ENCODE results near the gene GKN1.

Gene GKN1

DNA sequence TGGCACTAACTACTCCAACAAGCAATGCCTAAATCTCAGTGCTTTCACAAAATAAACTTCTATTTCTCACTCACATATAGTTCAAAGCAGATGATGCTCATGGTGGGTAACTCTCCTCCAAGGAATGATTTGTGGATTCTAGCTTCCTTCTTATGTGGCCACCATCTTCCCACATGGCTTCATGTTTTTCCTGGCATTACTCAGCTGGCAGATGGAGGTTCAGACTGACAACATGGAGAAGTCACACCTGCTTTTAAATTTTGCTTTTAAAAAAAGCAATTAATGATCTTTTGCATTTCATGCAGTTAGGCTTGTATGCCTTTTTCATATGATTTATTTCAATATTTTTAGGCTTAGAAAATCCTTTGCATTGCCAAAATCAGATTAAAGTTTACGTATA lies 15.4 kb upstream of the GKN1 start:
- H3K36me3 ChIP-seq (ENCODE audit: insufficient read depth): no peaks in the 10 kb centered on the region
- H3K4me2 ChIP-seq: no peak overlapping the region
- H4K20me1 ChIP-seq (ENCODE audit: insufficient read depth): no peaks in the 10 kb centered on the region
- no peak overlapping the region for H3K9ac ChIP-seq
- no peak for TF ChIP-seq CTCF (conservative IDR thresholded peaks at IDR 0.05; ENCODE audit: low read depth, low read length)
- no peak overlapping the region for H3K4me3 ChIP-seq (IDR thresholded peaks at IDR 0.05; ENCODE audit: insufficient read depth, low read depth, low read length)
- no peak overlapping the region for H3K27ac ChIP-seq
- H3K79me2 ChIP-seq (ENCODE audit: insufficient read depth, low read depth): no peaks in the 10 kb centered on the region
- H3K4me1 ChIP-seq (ENCODE audit: low read depth, poor library complexity, severe bottlenecking): no peaks in the 10 kb centered on the region
- H3K27me3 ChIP-seq (ENCODE audit: insufficient read depth, low read depth): no peaks in the 10 kb centered on the region
- no peak overlapping the region for H2AFZ ChIP-seq (ENCODE audit: low read depth)

GRCh38 chr2:68961380-68961779 lies 13.1 kb upstream of the GKN1 start:
- Histone ChIP-seq H3K27ac (no peak overlapping the region), H2AFZ (ENCODE audit: low read depth) (no peak overlapping the region), H3K36me3 (ENCODE audit: insufficient read depth) (no peaks in the 10 kb centered on the region), H3K4me2 (no peak overlapping the region), H3K79me2 (ENCODE audit: insufficient read depth, low read depth) (no peaks in the 10 kb centered on the region), H3K4me1 (ENCODE audit: low read depth, poor library complexity, severe bottlenecking) (no peaks in the 10 kb centered on the region), H3K27me3 (ENCODE audit: insufficient read depth, low read depth) (no peaks in the 10 kb centered on the region), H4K20me1 (ENCODE audit: insufficient read depth) (no peaks in the 10 kb centered on the region), H3K4me3 (IDR thresholded peaks at IDR 0.05; ENCODE audit: insufficient read depth, low read depth, low read length) (no peak overlapping the region), H3K9ac (no peak overlapping the region)
- TF ChIP-seq CTCF (conservative IDR thresholded peaks at IDR 0.05; ENCODE audit: low read depth, low read length): no peak

GRCh38 chr2:68964282-68964681 lies 10.2 kb upstream of the GKN1 start:
- Histone ChIP-seq H3K9ac (no peak overlapping the region), H4K20me1 (ENCODE audit: insufficient read depth) (no peaks in the 10 kb centered on the region), H3K36me3 (ENCODE audit: insufficient read depth) (no peaks in the 10 kb centered on the region), H3K4me1 (ENCODE audit: low read depth, poor library complexity, severe bottlenecking) (no peaks in the 10 kb centered on the region), H3K27ac (no peak overlapping the region), H3K4me3 (IDR thresholded peaks at IDR 0.05; ENCODE audit: insufficient read depth, low read depth, low read length) (no peak overlapping the region), H3K27me3 (ENCODE audit: insufficient read depth, low read depth) (no peaks in the 10 kb centered on the region), H2AFZ (ENCODE audit: low read depth) (no peak overlapping the region), H3K79me2 (ENCODE audit: insufficient read depth, low read depth) (no peaks in the 10 kb centered on the region), H3K4me2 (no peak overlapping the region)
- TF ChIP-seq CTCF (conservative IDR thresholded peaks at IDR 0.05; ENCODE audit: low read depth, low read length): no peak

- H3K9ac ChIP-seq: no peak overlapping the region
- H3K27me3 ChIP-seq (ENCODE audit: insufficient read depth, low read depth): no peaks in the 10 kb centered on the region
- H3K27ac ChIP-seq: no peak overlapping the region
- no peaks in the 10 kb centered on the region for H3K36me3 ChIP-seq (ENCODE audit: insufficient read depth)
- H3K4me2 ChIP-seq: no peak overlapping the region
- no peaks in the 10 kb centered on the region for H3K4me1 ChIP-seq (ENCODE audit: low read depth, poor library complexity, severe bottlenecking)
- no peak overlapping the region for H3K4me3 ChIP-seq (IDR thresholded peaks at IDR 0.05; ENCODE audit: insufficient read depth, low read depth, low read length)
- H4K20me1 ChIP-seq (ENCODE audit: insufficient read depth): no peaks in the 10 kb centered on the region
- no peaks in the 10 kb centered on the region for H3K79me2 ChIP-seq (ENCODE audit: insufficient read depth, low read depth)
- TF ChIP-seq CTCF (conservative IDR thresholded peaks at IDR 0.05; ENCODE audit: low read depth, low read length): no peak
- no peak overlapping the region for H2AFZ ChIP-seq (ENCODE audit: low read depth)
Observed at GRCh38 chr2:68968221-68968620, 6.2 kb upstream of the GKN1 start.
